Fibroblast of lung (primary cell): ENCODE data around the gene TAOK3.

Experiments
- EZH2 ChIP-seq: IDR thresholded peaks from 2 replicates; pipeline ENCODE4 v1.5.1; 2012; ENCODE audit warnings: low read length, control low read depth, mild to moderate bottlenecking; ENCODE audit errors: missing control alignments
- TF ChIP-seq, protein P1 (sequence below), 2 donors: IDR thresholded peaks in 1 of 2; conservative IDR thresholded peaks in 1 of 2; 1 replicate in 1 of 2; 2 replicates in 1 of 2; pipeline ENCODE4 v1.5.1; 2011 to 2012; ENCODE audit warnings: low read length in 2 of 2, control low read depth in 1 of 2, inconsistent platforms in 1 of 2, low read depth in 1 of 2, mild to moderate bottlenecking in 1 of 2

DNA sequence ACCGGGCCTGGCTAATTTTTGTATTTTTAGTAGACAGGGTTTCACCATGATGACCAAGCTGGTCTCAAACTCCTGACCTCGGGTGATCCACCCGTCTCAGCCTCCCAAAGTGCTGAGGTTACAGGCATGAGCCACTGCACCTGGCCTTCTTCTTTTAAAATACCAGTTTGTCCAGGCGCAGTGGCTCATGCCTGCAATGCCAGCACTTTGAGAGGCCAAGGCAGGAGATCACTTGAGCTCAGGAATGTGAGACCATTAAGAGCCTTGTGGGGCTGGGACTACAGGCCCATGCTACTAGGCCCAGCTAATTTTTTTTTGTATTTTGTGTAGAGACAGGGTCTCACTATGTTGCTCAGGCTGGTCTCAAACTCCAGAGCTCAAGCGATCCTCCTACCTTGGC, 244.8 kb downstream of the TAOK3 start:
- TF ChIP-seq, protein P1, sequence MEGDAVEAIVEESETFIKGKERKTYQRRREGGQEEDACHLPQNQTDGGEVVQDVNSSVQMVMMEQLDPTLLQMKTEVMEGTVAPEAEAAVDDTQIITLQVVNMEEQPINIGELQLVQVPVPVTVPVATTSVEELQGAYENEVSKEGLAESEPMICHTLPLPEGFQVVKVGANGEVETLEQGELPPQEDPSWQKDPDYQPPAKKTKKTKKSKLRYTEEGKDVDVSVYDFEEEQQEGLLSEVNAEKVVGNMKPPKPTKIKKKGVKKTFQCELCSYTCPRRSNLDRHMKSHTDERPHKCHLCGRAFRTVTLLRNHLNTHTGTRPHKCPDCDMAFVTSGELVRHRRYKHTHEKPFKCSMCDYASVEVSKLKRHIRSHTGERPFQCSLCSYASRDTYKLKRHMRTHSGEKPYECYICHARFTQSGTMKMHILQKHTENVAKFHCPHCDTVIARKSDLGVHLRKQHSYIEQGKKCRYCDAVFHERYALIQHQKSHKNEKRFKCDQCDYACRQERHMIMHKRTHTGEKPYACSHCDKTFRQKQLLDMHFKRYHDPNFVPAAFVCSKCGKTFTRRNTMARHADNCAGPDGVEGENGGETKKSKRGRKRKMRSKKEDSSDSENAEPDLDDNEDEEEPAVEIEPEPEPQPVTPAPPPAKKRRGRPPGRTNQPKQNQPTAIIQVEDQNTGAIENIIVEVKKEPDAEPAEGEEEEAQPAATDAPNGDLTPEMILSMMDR (conservative IDR thresholded peaks at IDR 0.05 in 1 of 2, IDR thresholded peaks at IDR 0.05 in 1 of 2; ENCODE audit: low read depth in 1 of 2, low read length in 2 of 2): no peak
- TF ChIP-seq EZH2: no peak
